Epithelial cell of prostate (primary cell): ENCODE results near the gene TPBG.
A peak's percentile ranks its signal among the peaks of the same experiment; 100 is the strongest.

Experiments
- DNase-seq: peaks from one replicate; pipeline ENCODE4 v3.0.0-alpha.2; 2011; ENCODE audit warnings: low read depth, low spot score
- H3K27ac ChIP-seq: fragments of 450-650 bp; 2 replicates; pipeline ENCODE4 v1.5.1; 2017; ENCODE audit warnings: mild to moderate bottlenecking

Gene TPBG, protein sequence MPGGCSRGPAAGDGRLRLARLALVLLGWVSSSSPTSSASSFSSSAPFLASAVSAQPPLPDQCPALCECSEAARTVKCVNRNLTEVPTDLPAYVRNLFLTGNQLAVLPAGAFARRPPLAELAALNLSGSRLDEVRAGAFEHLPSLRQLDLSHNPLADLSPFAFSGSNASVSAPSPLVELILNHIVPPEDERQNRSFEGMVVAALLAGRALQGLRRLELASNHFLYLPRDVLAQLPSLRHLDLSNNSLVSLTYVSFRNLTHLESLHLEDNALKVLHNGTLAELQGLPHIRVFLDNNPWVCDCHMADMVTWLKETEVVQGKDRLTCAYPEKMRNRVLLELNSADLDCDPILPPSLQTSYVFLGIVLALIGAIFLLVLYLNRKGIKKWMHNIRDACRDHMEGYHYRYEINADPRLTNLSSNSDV

DNA sequence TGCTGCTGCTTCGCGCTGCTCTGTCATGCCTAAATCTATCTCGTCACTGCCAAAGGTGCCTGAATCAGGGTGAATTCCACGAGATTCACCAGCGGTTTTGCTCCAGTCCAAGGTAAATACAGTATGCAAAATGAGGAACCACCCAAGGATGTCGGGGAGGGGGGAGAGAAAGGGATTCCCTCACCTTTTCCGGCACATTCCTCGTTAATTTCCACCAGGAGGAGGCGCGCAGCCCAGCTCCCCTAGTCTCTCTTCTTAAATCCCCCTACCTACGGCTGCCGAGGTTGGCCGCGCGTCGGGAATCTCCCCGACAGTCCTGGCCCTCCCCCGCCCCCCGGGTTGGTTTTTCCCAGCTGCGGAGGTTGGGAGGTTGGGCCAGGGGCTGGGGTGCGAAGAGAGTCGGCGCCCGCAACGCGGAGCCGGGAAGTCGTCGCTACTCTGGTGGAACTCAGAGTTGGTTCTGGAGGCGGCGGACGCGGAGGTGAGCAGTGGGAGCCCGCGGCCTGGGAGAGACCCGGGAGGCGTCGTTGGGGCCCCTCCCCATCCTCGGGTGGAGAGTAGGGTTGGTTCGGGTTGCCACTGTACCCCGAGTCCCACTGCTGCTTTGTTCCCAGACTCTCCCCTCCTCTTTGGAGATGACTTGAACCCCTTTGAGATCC is at the start of gene TPBG:
Gene TPBG (plus strand): TSS at position 390 of the 659 bp plus-strand sequence. CDS start 1,145 bp downstream, outside the sequence.
- no peak for DNase-seq
- H3K27ac ChIP-seq = peak within 1 kb of the TSS; percentile 95

DNA sequence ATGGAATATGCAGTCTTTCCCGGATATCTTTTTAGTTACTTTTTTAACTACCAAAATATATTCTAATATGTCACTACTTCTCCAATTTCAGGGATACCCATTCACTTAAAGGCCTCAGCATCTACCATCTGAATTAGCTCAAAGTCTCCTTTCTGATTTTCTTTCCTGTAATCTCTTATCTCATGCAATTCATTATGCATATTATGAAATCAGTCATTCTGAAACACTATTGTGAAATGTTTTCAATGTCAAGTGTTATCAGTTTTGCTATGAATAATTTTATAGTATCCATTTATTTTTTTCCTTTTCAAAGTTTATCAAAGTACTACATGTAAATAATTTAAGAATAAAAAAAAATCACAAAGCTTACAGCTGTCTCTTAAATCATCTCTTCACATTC is 41.2 kb upstream of the TPBG start:
- DNase-seq = no peak
- no peak overlapping the region for H3K27ac ChIP-seq

DNA sequence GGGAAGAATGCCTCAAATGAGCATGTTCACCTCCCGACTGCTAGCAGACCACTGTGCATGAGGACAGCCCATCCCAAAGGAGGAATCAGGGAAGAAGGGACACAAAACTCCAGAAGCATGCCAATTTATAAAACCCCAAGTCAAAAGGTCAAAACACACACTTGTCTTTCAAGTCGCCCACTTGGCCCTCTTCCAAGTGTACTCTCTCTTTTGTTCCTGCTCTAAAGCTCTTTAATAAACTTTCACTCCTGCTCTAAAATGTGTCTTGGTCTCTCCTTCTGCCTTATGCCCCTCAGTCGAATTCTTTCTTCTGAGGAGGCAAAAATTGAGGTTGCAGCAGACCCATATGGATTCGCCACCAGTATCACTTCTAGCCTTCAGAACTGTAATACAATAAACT is 33.9 kb upstream of the TPBG start:
- no peak for DNase-seq
- H3K27ac ChIP-seq = no peak overlapping the region

DNA sequence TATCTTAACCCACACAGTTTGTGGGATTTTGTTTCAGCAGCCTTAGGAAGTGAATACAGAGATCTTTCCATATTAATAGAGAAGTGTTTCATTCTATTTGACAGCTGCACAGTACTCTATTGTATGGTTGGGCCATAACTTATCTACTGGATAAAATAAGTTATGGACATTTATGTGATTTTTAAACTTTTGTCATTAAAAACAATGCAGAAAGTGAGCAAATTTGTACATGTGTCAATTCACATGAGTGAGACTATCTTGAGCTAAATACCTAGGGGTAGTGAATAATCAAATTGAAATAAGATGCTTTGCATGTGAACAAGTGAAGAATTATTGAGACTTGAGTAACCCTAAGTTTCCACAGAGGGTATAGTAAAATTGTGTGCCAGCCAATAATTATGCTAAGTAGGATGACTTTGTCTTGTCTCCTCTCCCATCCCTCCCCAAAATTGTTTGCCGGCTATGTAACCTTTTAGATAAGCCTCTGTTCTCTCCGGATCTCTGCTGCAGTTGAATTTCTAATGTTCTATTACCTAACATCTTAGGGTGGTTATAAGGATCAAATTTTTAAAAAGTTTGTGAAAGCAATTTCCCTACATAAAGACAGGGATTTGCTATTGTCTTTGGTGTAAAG is 33.3 kb upstream of the TPBG start:
- no peak overlapping the region for H3K27ac ChIP-seq

DNA sequence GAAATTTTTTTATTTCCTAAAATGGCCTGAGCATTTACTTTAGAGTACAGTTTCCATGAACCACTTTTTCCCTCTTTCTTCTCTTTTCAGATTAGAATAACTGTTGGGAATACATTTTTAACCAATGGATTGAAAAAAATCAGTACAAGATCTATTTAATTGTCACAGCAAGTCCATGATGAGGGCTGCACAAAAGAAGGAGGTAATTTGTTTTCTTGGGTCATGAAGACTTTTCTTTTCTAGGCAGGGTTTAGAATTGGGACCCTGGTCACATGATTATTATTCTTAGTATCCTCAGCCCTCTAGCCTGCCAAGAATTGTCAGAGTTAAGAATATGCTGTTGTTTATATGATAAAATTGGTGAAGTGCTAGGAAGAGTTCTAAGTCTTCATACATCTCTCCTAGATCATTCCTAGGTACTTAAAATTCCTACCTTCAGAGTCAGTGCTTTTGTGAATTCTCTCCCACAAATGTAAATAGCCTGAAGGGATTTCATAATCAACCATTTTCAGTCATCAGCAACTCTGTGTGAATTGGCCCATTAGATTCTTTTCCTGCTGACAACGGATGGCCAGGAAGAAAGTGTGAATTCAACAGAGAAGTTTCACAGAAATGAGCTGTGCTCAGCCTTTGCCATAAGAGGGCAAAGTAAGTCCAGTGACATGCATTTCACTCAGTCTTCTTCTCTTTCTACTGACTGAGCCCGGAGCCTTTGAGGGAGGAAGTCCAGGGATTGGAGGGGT is 32.4 kb upstream of the TPBG start:
- H3K27ac ChIP-seq = peak overlapping the region; percentile 49
- DNase-seq = peak; percentile 64

More for the DNA sequence above, 33.3 kb upstream of the TPBG start:
- no peak for DNase-seq

DNA sequence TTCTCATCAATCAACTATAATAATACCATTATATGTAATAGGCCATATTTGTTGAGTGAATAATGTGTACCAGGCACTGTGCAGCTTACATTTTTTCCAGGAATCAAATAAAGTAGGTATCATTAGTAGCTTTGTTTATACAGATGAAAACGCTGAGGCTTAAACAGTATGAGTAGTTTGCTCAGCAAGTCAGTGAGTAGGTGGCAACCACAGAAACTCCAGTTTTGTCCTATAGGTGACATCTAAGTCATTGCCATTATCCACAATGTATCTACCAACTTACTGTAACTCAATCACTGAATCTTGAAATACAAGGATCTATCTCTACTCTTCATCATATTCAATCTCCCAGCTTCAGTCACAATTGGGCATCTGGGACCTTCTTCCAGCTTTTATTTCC is 29.8 kb upstream of the TPBG start:
- H3K27ac ChIP-seq = no peak overlapping the region
- DNase-seq = no peak

DNA sequence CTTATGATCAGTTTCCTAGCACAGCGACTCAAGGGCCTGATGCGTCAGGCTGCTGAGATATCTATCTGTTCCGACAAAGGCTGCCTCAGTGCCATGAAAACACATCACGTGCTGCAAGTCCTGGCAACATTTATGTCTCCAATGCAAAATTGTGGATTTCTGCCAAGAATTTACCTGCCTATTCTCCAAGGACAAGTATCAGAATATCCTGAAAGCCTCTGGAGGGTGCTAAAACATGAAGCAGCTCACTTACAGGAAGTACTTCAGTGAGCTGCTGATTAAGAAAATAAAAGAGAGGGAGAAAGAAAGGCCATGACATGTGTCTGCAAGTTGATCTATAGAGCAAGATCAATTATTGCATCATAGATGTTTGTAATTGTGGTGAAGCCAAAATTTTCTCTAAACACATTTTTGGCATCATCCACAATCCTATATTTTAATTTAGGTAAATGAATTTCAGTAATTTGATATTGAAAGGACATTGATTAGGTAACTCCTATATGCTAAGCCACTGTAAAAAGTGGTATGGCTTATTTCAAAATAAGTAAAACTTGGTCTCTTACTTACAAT is 25.8 kb upstream of the TPBG start:
- peak overlapping the region; percentile 20 for H3K27ac ChIP-seq
- peak; percentile 62 for DNase-seq

DNA sequence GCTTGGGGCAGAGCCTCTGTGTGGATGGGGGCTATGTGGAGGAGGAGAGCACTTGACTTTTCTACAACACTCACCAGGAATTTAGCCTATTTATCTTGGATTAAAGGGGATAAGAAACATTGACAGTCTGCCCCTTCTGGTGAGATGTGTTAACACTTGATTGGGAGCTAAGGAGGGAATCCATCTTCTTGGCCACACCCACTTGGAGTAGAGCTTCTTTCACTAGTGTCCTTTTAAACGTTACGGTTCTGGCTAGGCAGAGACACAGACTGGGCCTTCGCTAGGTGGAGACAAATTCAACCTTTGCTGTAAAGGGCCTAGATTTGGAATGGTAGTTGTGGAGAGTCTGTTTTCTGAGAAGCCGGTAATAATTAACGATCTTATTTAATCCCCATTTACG is 15.5 kb upstream of the TPBG start:
- H3K27ac ChIP-seq = no peak overlapping the region
- DNase-seq = no peak

DNA sequence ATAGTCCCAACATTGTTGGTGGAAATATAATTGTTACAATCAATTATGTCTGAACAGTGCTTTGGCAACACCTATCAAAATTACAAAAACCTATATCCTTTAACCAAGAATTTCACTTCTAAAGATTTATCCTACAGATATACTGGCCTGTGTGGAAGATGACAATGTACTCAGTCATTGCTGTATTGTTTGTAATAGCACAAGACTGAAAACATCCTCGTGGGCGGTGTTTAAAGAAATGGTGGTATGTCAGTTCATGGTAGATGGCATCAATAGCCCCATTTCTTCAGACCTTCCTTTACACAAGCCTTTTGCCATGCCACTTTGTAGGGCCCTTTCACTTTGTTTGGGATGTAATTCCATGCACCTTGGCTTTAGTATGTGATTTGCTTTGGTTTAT is 9.8 kb upstream of the TPBG start:
- no peak for DNase-seq
- no peak overlapping the region for H3K27ac ChIP-seq

DNA sequence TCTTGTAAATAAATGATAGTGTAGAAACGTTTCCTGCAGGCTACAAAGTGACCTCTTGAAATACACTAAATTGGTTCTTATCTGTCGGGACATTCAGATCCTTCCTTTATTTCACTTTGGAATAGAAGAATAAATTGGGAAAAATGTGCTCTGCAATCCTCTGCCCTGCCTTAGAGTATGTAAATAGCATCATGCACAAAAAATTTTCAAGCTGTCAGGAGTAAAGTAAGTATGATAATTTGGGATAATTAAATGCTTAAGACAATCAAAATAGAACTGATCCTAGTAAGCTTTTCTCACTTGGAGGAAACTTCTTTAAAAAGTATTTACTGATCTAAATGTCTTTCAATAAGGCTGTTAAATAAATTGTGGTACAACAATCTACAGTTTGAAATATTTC is 3.1 kb upstream of the TPBG start:
- DNase-seq = no peak
- H3K27ac ChIP-seq = no peak overlapping the region

DNA sequence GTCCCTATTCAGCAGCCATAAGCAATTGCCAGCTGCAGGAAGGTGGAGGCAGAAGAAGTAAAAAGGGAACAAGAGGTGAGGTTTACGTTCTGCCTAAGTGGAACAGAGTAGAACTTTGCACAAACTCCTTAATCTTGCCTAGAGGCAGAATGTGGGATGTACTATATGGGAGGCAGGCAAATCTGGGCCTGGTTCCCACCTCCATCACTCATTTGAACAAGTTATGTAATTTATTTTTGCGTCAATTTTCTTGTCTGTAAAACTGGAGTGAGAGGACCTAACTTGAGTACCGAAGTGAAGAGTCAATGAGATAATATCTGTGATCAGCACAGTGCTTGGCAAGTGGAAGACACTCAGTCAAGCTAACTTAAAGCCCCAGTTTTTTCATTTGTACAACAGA is 2.0 kb upstream of the TPBG start:
- no peak overlapping the region for H3K27ac ChIP-seq
- DNase-seq = no peak

DNA sequence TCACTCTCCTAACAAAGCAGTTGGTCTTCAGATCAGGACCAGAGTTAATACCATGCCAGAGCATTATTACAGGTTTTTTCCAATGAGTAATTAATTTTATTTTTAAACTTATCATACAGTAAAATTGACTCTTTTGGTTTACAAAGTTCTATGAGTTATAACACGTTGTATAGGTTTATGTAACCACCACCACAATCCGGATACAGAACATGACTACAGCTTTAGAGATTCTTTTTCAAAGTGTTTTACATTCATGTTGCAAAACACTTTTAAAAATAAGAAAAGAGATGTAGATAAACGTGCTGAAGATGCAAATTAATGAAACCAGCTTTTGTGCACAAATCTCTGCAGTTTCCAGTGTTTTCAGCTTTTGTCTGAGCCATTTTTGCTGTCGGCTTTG is 1.5 kb upstream of the TPBG start:
- peak overlapping the region; percentile 95 for H3K27ac ChIP-seq

DNA sequence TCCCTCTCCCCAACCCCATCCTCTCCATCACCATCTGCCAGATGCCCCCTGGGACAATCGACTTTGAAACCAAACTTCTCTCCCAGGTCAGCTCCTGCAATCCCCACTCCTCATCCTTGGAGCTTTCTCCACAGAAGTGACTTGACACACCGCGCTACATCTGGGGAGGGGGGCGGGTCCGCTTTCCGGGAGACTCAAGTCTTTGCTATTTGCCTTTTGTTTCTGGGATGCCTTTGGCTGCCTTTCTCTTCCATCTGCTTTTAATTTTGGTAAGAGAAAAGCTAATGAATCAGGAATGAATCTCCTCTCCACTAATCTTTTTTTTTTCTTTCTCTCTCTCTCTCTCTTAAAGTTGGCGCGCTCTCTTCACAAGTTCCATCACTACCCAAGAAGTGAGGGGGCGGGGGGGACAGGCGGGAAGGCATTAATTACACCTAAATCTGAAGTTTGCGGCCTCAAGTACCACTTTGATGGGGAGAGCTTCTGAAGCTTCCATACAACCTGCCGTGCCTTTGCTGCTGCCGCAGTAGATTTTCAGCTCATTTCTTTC is 664 bp upstream of the TPBG start:
- no peak for DNase-seq
- H3K27ac ChIP-seq = peak overlapping the region; percentile 95

More for the DNA sequence above, 1.5 kb upstream of the TPBG start:
- no peak for DNase-seq

DNA sequence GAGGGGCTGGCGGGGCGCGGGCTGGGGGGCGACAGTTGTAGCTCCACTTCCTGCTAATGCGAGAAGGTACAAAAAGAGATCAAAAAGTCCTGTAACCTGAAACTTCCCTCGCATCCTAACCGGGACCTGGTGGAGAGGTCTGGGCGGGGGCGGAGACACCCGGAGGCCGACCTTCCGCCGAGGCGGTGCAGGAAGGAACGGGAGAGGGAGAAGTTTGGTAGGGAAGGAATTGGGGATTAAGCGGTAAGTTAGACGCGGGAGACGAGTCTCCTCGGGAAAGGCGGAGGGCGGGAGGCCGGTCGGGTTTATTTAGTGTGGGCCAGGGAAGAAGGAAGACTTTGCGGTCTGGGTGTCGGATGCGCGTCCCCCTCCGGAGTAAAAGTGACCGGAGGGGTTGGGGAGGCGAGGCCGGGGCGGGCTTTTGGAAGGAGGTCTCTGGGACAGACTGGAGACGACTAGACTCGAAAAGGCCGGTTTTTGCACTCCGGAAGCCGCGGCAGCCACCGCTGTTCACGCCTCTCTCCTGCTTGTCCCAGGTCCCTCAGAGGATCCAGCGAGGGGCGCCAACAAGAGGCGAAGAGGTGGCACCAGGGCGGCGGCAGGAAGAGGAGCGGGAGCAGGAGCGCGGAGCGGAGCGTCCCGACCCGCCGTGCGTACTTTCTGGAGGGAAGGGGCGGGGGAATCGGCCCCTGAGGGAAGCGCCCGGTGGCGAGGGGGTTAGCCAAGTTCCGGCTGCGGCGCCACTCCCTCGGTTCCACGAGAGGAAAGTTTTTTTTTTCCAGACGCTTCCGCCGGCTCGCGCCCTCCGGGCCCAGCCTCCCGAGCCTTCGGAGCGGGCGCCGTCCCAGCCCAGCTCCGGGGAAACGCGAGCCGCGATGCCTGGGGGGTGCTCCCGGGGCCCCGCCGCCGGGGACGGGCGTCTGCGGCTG is 734 bp downstream of the TPBG start:
- H3K27ac ChIP-seq = peak overlapping the region; percentile 95
- no peak for DNase-seq

DNA sequence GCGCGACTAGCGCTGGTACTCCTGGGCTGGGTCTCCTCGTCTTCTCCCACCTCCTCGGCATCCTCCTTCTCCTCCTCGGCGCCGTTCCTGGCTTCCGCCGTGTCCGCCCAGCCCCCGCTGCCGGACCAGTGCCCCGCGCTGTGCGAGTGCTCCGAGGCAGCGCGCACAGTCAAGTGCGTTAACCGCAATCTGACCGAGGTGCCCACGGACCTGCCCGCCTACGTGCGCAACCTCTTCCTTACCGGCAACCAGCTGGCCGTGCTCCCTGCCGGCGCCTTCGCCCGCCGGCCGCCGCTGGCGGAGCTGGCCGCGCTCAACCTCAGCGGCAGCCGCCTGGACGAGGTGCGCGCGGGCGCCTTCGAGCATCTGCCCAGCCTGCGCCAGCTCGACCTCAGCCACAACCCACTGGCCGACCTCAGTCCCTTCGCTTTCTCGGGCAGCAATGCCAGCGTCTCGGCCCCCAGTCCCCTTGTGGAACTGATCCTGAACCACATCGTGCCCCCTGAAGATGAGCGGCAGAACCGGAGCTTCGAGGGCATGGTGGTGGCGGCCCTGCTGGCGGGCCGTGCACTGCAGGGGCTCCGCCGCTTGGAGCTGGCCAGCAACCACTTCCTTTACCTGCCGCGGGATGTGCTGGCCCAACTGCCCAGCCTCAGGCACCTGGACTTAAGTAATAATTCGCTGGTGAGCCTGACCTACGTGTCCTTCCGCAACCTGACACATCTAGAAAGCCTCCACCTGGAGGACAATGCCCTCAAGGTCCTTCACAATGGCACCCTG is 1.6 kb downstream of the TPBG start:
- DNase-seq = no peak
- peak overlapping the region; percentile 95 for H3K27ac ChIP-seq

DNA sequence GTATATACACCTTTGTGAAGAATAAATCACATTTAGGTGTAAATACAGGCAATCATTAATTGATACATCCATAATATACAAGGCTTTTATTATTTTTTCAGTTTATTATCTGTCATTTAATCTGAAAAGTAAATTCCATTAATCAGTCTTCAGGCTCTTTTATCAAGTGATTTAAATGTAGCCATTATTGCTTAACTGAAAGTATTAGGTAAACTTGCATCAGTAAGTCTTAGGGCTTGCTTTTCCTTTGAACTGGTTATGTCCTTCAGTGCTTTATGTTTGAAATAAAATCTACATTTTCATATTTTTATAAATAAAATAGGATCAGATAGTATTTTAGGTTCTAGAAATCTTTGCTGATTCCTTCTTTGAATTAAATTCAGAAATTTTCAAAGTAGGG is 4.1 kb downstream of the TPBG start:
- no peak for DNase-seq
- H3K27ac ChIP-seq = peak overlapping the region; percentile 95

DNA sequence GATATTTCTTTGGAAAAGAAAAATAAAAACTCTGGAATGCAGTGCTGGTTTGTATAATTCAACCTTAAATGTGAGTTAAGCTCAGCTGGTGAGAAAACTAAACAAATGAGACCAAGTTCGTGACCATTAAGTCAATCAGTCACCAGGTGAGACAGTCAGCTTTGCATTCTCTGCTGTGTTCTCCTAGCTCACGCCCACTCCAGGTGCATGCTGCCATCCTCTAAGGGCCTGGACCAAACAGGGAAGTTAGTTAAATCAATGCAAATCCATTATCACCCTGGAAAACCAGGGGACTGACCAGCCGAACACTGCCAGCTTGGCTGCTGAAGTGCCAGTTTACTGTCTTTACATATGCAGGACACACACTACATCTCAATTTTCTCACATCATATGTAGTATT is 7.2 kb downstream of the TPBG start:
- no peak for DNase-seq
- peak overlapping the region; percentile 95 for H3K27ac ChIP-seq
